Heart left ventricle (tissue), 16 donors: ENCODE results near the gene DCLK1. TPM values are rescaled to one million over a fixed set of nuclear protein-coding genes. Genes with fewer than 3 reads are reported as not detected.

Source experiments
- ATAC-seq, 4 donors: fragments of 200-7000 bp; cut with Tn5 transposase; one replicate each; pipeline ENCODE4 v1.9.1; 2020 to 2022; ENCODE audit warnings: moderate library complexity in 4 of 4, mild to moderate bottlenecking in 3 of 4, moderate number of reproducible peaks in 1 of 4
- DNase-seq, 5 donors: peaks; one replicate each; pipeline ENCODE4 v3.0.0-alpha.2; 2020
- H3K27ac ChIP-seq, 12 donors: fragments of 200-600 bp; sonication (generic) in 4 of 12; one replicate each; pipeline versions ENCODE4 v1.5.0 to v1.8.0; 2016 to 2022; ENCODE audit warnings: mild to moderate bottlenecking in 2 of 12
- H3K27me3 ChIP-seq, 9 donors: fragments of 200-600 bp; sonication (generic) in 2 of 9; one replicate each; pipeline versions ENCODE4 v1.5.1 to v1.8.0; 2016 to 2022; ENCODE audit warnings: mild to moderate bottlenecking in 3 of 9
- H3K36me3 ChIP-seq, 9 donors: fragments of 200-600 bp; sonication (generic) in 2 of 9; one replicate each; pipeline versions ENCODE4 v1.5.0 to v1.8.0; 2018 to 2022; ENCODE audit warnings: mild to moderate bottlenecking in 2 of 9
- H3K4me1 ChIP-seq, 12 donors: fragments of 200-600 bp; sonication (generic) in 4 of 12; one replicate each; pipeline versions ENCODE4 v1.5.0 to v1.8.0; 2016 to 2022; ENCODE audit warnings: mild to moderate bottlenecking in 3 of 12
- H3K4me3 ChIP-seq, 12 donors: fragments of 200-600 bp; sonication (generic) in 4 of 12; one replicate each; pipeline versions ENCODE4 v1.5.0 to v1.8.0; 2017 to 2022; ENCODE audit warnings: mild to moderate bottlenecking in 9 of 12, moderate library complexity in 4 of 12
- H3K9me3 ChIP-seq, 12 donors: fragments of 200-600 bp; sonication (generic) in 4 of 12; one replicate each; pipeline versions ENCODE4 v1.5.0 to v1.8.0; 2016 to 2022; ENCODE audit warnings: mild to moderate bottlenecking in 1 of 12
- POLR2A ChIP-seq, 2 donors: fragments of 450-650 bp; IDR thresholded peaks; one replicate each; pipeline ENCODE4 v1.6.1; 2017; ENCODE audit warnings: antibody characterized with exemption in 2 of 2, mild to moderate bottlenecking in 2 of 2, moderate library complexity in 2 of 2
- WGBS, 4 donors: extraction: QIAGEN DNeasy Blood & Tissue Kit in 2 of 4; methylation state at CpG; one replicate each; pipeline versions ENCODE4 v1.1.5 to v1.1.7; 2013 to 2018; 5-methylcytosine and 5-hydroxymethylcytosine counted together
- intact Hi-C, 10 donors: fragments of 100-400 bp; cut with DNase I; formaldehyde crosslinking; loops; one replicate each; pipeline versions ENCODE4 v1.11.1 to v1.14.2; 2022
- polyA plus RNA-seq, 2 donors: library from polyadenylated mRNA; stranded (reverse); fragments of 200-250 nt; gene quantifications; one replicate each; pipeline ENCODE4 v1.2.3, GENCODE V29; 2013
- total RNA-seq, 9 donors: library from RNA; depleted of rRNA in 2 of 9; stranded (reverse); fragments of >200 nt in 2 of 9; fragmentation: NEBNext Ultra II Directional in 3 of 9; extraction: Animal tissue kit (Norgen Biotek cat#: 25700) in 3 of 9; gene quantifications; one replicate each; pipeline versions ENCODE4 v1.1.0 to v1.2.4, GENCODE V29; 2016 to 2023
- TF ChIP-seq, protein P1 (sequence below), 12 donors: fragments of 200-600 bp; sonication (generic) in 4 of 12; IDR thresholded peaks; one replicate each; pipeline versions ENCODE4 v1.5.0 to v1.8.0; 2018 to 2022; ENCODE audit warnings: antibody characterized with exemption in 12 of 12, mild to moderate bottlenecking in 5 of 12
- donor health status: ischemic (EF 13 %, LVEDD 7.1; RV severe dilation, severe dysfunction).
- donor health status: healthy with polysubstance abuse.
- donor health status: DM: no; HTN: yes; CAD: no.
- donor health status: DM: no; HTN: no; CAD: no.
- donor health status: ischemic (EF 25% LVEDD 6.9; RV normal size, moderate dysfunction).
- donor health status: ischemic (EF 25% LVEDD 5.7; RV mildly dilated, moderate dysfunction).
- donor health status: healthy.
- donor health status: DM: yes; HTN: yes; CAD: no.
- donor health status: ischemic (EF 35%, LVEDD 5.7; RV mildly dilated, moderate dysfunction).
- donor health status: nonischemic (EF 11% LVEDD 7.7; RV severe dilation, severe dysfunction).
- donor health status: DM: yes; HTN: yes; CAD: no.
- donor health status: PGD.
- donor health status: ischemic (EF 29% LVEDD 5.4; RV normal size, mild dysfunction).
- donor health status: nonischemic (EF 23%, LVEDD 6.1; RV moderate dilation, normal function).

Gene DCLK1
- total and polyA plus RNA-seq, 11 donors: 3.4 to 15.9 (median 11.2) TPM

DNA sequence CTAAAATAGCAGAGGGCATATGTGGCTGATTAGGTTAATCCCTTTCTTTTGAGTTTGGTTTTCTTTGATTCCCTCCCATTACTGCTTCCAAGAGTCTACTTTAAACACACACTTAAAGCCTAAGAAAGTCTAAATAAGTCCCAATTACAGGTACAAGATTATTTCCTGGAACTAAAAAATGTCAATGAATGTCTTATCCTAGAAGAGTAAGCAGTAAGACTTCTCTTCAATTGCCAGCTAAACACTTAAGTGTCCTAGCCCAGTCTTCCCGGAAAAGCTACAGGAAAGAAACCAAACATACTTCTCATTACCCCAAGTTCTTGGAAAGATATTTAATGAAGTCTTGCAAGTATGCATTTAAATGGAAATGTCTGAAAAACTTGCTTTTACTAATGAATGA, 233.1 kb downstream of the DCLK1 start:
- intact Hi-C loops: no loop called here
- 89 to 97% (median 91%) methylated on average over 1 of the region's 1 CpG for WGBS, 4 donors
- Histone ChIP-seq H3K9me3 (no peaks in the 10 kb centered on the region), H3K4me3 (no peak overlapping the region), H3K36me3 (no peaks in the 10 kb centered on the region), H3K4me1 (no peaks in the 10 kb centered on the region), H3K27me3 (no peaks in the 10 kb centered on the region), H3K27ac (no peak overlapping the region)
- ATAC-seq (no peak), DNase-seq (no peak)
- TF ChIP-seq, protein P1, sequence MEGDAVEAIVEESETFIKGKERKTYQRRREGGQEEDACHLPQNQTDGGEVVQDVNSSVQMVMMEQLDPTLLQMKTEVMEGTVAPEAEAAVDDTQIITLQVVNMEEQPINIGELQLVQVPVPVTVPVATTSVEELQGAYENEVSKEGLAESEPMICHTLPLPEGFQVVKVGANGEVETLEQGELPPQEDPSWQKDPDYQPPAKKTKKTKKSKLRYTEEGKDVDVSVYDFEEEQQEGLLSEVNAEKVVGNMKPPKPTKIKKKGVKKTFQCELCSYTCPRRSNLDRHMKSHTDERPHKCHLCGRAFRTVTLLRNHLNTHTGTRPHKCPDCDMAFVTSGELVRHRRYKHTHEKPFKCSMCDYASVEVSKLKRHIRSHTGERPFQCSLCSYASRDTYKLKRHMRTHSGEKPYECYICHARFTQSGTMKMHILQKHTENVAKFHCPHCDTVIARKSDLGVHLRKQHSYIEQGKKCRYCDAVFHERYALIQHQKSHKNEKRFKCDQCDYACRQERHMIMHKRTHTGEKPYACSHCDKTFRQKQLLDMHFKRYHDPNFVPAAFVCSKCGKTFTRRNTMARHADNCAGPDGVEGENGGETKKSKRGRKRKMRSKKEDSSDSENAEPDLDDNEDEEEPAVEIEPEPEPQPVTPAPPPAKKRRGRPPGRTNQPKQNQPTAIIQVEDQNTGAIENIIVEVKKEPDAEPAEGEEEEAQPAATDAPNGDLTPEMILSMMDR (IDR thresholded peaks at IDR 0.05): no peak
- TF ChIP-seq POLR2A (IDR thresholded peaks at IDR 0.05): no peak

DNA sequence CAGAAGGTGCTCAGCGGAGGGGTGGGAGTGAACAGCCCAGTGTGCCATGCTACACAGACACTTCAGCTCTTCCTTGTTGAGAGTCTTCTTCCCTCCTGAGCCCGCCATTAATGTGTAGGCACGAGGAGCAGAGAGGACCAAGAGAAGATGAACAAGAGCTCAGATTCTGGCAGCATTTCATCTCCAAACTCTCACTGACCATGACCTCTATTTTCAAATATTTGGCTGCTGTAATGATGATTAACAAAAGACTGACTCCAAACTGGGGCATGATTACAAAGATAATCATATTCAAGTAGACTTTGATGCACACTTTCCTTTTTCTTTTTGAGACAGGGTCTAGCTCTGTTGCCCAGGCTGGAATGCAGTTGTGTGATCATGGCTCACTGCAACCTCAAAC, 236.5 kb downstream of the DCLK1 start:
- no peaks in the 10 kb centered on the region for H3K4me1 ChIP-seq
- WGBS, 4 donors: 76 to 95% (median 84%) methylated on average over 3 of the region's 3 CpGs
- no peak overlapping the region for H3K4me3 ChIP-seq
- no peak overlapping the region for H3K27ac ChIP-seq
- ATAC-seq (no peak), DNase-seq (no peak)
- TF ChIP-seq POLR2A (IDR thresholded peaks at IDR 0.05): no peak
- TF ChIP-seq, protein P1 (IDR thresholded peaks at IDR 0.05): no peak
- no peaks in the 10 kb centered on the region for H3K9me3 ChIP-seq
- no peaks in the 10 kb centered on the region for H3K36me3 ChIP-seq
- intact Hi-C loops: no loop called here
- no peaks in the 10 kb centered on the region for H3K27me3 ChIP-seq

DNA sequence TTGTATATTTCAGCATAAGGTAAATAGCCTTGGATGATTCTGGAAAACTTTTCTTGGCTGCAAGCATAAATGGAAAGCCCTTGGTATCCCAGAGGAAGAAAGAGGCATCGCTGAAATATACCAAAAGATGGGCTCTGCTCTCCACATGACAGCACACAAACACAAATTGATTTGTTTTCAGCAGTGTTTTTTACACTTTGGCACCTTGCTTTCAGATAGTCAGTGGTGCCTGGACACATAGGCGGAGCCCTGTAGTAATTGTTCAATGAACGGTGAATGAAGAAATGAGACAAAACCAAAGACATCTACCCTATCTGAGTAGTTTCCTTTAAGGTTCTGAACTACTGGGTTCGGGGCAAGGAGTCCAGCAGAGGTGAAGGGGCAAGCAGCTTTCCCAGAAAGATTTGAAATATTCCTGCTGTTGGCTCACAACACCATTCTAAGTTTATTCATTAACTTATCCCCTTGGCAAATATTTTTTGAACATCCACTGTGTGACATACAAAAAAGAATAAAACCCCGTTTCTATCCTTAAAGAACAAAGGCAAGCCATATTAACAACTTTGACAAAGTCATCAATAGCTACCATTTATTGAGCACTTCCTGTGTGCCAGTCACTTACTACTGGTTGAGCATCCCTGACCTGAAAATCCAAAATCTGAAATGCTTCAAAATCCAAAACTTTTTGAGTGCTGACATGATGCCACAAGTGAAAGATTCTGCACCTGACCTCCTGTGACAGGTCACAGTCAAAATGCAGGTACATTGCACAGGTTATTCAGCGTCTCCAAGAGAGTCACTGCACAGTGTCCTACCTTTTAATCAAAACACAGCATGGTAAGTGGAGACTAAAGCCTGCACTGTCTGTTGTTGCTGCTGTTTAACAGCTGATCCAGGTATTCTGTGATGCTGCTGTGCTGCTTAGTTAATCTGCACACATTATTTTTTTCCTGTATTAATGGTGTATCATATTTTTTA, 238.1 kb downstream of the DCLK1 start:
- Histone ChIP-seq H3K27ac (no peak overlapping the region), H3K4me3 (no peak overlapping the region), H3K36me3 (no peaks in the 10 kb centered on the region), H3K4me1 (peaks cover 0 to 10% (median 0%) of the 10 kb centered on the region in 12 donors), H3K27me3 (no peaks in the 10 kb centered on the region), H3K9me3 (no peaks in the 10 kb centered on the region)
- ATAC-seq: no peak
- TF ChIP-seq, protein P1 (IDR thresholded peaks at IDR 0.05): no peak
- no peak for TF ChIP-seq POLR2A (IDR thresholded peaks at IDR 0.05)
- WGBS, 4 donors: 79 to 89% (median 84%) methylated on average over 6 of the region's 6 CpGs
- DNase-seq: no peak
- intact Hi-C loops: no loop called here

DNA sequence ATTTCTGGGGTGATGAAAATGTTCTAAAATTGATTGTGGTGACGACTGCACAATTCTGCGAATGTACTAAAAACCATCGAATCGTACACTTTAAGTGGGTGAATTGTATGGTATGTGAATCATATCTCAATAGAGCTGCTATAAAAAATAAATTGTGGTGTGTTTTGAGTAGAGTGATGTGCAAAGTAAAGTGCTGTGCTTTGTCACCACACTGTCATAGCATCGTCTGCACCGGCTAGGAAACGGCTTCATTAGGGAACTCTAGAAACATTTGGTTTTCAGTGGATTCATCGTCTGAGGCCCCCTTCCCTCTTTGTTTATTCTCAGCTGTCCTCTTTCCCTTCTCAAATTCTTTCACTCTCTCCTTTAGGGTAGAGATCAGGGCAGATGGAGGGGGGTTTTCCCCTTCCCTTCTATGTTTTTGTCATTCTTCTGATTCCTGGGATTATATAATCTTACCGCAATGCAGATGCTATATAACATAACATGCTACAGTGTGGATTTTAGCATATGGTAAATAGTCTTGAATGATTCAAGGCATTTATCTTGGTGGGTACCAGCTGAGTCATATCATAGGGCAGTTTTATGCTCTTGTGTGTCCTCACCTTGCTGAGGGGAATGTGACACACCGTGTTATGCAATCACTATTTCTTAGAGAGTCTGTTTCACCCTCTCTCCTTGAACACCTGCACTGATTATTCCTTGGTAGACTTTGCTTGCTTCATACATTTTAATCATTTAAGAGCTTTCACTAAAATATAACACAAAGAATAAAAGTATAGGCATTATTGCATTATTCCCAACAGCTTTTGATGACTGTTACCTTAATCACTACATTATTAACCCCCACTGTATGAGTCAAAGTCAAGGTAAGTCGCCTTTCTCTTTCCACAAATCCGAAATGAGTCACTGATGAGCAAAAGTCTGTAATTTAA, 239.4 kb downstream of the DCLK1 start:
- no peaks in the 10 kb centered on the region for H3K27me3 ChIP-seq
- intact Hi-C loops: no loop called here
- no peaks in the 10 kb centered on the region for H3K36me3 ChIP-seq
- H3K9me3 ChIP-seq: no peaks in the 10 kb centered on the region
- TF ChIP-seq POLR2A (IDR thresholded peaks at IDR 0.05): no peak
- TF ChIP-seq, protein P1 (IDR thresholded peaks at IDR 0.05): no peak
- DNase-seq: no peak
- H3K27ac ChIP-seq: no peak overlapping the region
- ATAC-seq: no peak
- no peak overlapping the region for H3K4me3 ChIP-seq
- WGBS, 4 donors: 80 to 87% (median 82%) methylated on average over 12 of the region's 12 CpGs
- peaks cover 0 to 18% (median 0%) of the 10 kb centered on the region in 12 donors for H3K4me1 ChIP-seq
